AG04450 (cell line): Measurements from ENCODE around the gene RPTOR. TPM values are rescaled to one million over a fixed set of nuclear protein-coding genes. Genes with fewer than 3 reads are reported as not detected.

Experiments used
- CTCF ChIA-PET: fragments of 300-600, 350-600 bp; formaldehyde crosslinking; extraction: SDS; loops from one replicate; lab custom pipeline; 2022; ENCODE audit warnings: antibody characterized with exemption, inconsistent platforms; lab: Charles Lee
- POLR2A ChIA-PET: fragments of 350-600 bp; formaldehyde crosslinking; extraction: SDS; loops from one replicate; lab custom pipeline; 2021; ENCODE audit warnings: antibody characterized with exemption, inconsistent platforms; lab: Yijun Ruan, JAX
- DNase-seq: peaks from one replicate; pipeline ENCODE4 v3.0.0-alpha.2; 2011; ENCODE audit warnings: low read depth, low spot score
- H3K27ac ChIP-seq: one replicate; pipeline ENCODE4 v1.5.1; 2012; ENCODE audit warnings: low read depth, low read length, control low read depth
- H3K27me3 ChIP-seq: one replicate; pipeline ENCODE4 v1.6.0; 2012; ENCODE audit warnings: low read length; ENCODE audit not compliant: control insufficient read depth, insufficient read depth
- H3K4me3 ChIP-seq: 2 replicates; pipeline ENCODE4 v1.5.1; 2011; ENCODE audit warnings: mild to moderate bottlenecking, low read depth, low read length, control low read depth
- H3K9me3 ChIP-seq: 2 replicates; pipeline ENCODE4 v1.5.1; 2012; ENCODE audit warnings: low read length; ENCODE audit not compliant: control insufficient read depth, insufficient read depth
- CTCF ChIP-seq: IDR thresholded peaks from 2 replicates; pipeline ENCODE4 v1.5.1; 2011; ENCODE audit warnings: low read depth, low read length, control low read depth, inconsistent platforms
- polyA plus RNA-seq: library from polyadenylated mRNA; depleted of rRNA; stranded (reverse); fragments of >200 nt; gene quantifications from 2 replicates; pipeline ENCODE4 v1.2.3, GENCODE V29; 2011

RPTOR gene
- polyA plus RNA-seq, 1 experiment = 6.2 TPM

GRCh38 chr17:80912476-80912875, 367.8 kb downstream of the RPTOR start:
- Histone ChIP-seq H3K27ac (no peak overlapping the region), H3K27me3 (no peaks in the 10 kb centered on the region), H3K9me3 (peaks cover 13% of the 10 kb centered on the region), H3K4me3 (no peak overlapping the region)
- ChIA-PET POLR2A (no interaction called here), CTCF (no interaction called here)
- TF ChIP-seq CTCF = no peak
- no peak for DNase-seq

- no peak for DNase-seq
- H3K27ac ChIP-seq = no peak overlapping the region
- ChIA-PET CTCF (no interaction called here), POLR2A (no interaction called here)
- no peak overlapping the region for H3K4me3 ChIP-seq
- no peaks in the 10 kb centered on the region for H3K27me3 ChIP-seq
- TF ChIP-seq CTCF = no peak
- peaks cover 13% of the 10 kb centered on the region for H3K9me3 ChIP-seq
Measured at GRCh38 chr17:80913928-80914821, 369.5 kb downstream of the RPTOR start.

GRCh38 chr17:80916246-80916645, 371.6 kb downstream of the RPTOR start:
- CTCF ChIA-PET = no interaction called here
- no peak for DNase-seq
- H3K27me3 ChIP-seq = no peaks in the 10 kb centered on the region
- POLR2A ChIA-PET = no interaction called here
- H3K27ac ChIP-seq = no peak overlapping the region
- H3K4me3 ChIP-seq = no peak overlapping the region
- no peak for TF ChIP-seq CTCF
- peaks cover 13% of the 10 kb centered on the region for H3K9me3 ChIP-seq

- no peaks in the 10 kb centered on the region for H3K27me3 ChIP-seq
- ChIA-PET POLR2A (no interaction called here), CTCF (no interaction called here)
- no peak for TF ChIP-seq CTCF
- no peak overlapping the region for H3K27ac ChIP-seq
- no peak for DNase-seq
- H3K4me3 ChIP-seq = no peak overlapping the region
- H3K9me3 ChIP-seq = peaks cover 13% of the 10 kb centered on the region
Measured at GRCh38 chr17:80917716-80918560, 373.3 kb downstream of the RPTOR start.

GRCh38 chr17:80918731-80919130, 374.1 kb downstream of the RPTOR start:
- Histone ChIP-seq H3K4me3 (no peak overlapping the region), H3K27me3 (no peaks in the 10 kb centered on the region), H3K9me3 (peaks cover 13% of the 10 kb centered on the region), H3K27ac (no peak overlapping the region)
- no peak for TF ChIP-seq CTCF
- CTCF ChIA-PET = no interaction called here
- POLR2A ChIA-PET = no interaction called here
- no peak for DNase-seq
